ENCODE measurements around the gene DENND6B.
"Not testable (repeated sequence)": the region's sequence is repeated elsewhere in the genome, so short reads cannot be mapped to it uniquely, and the experiment has no call there.

The DENND6B gene

DNA sequence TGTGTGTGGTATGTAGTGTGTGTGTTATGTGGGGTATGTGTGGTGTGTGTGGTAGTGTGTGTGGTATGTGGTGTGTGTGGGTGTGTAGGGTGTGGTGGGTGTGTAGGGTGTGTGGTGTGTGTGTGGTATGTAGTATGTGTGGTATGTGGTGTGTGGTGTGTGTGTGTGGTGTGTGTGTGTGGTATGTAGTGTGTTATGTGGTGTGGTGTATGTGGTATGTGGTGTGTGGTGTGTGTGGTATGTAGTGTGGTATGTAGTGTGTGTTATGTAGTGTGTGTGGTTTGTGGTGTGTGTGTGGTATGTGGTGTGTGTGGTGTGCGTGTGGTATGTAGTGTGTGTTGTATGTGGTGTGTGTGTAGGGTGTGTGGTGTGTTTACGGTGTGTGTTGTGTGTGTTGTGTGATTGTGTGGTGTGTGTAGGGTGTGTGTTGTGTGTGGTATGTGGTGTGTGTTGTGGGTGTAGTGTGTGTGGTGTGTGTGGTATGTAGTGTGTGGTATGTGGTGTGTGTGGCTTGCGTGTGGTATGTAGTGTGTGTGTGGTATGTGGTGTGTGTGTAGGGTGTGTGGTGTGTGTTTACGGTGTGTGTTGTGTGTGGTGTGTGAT lies 12.1 kb upstream of the DENND6B start:
- DNase-seq, result no peak

- no peak for DNase-seq
Measured at GRCh38 chr22:50338042-50338573, 11.3 kb upstream of the DENND6B start.

DNA sequence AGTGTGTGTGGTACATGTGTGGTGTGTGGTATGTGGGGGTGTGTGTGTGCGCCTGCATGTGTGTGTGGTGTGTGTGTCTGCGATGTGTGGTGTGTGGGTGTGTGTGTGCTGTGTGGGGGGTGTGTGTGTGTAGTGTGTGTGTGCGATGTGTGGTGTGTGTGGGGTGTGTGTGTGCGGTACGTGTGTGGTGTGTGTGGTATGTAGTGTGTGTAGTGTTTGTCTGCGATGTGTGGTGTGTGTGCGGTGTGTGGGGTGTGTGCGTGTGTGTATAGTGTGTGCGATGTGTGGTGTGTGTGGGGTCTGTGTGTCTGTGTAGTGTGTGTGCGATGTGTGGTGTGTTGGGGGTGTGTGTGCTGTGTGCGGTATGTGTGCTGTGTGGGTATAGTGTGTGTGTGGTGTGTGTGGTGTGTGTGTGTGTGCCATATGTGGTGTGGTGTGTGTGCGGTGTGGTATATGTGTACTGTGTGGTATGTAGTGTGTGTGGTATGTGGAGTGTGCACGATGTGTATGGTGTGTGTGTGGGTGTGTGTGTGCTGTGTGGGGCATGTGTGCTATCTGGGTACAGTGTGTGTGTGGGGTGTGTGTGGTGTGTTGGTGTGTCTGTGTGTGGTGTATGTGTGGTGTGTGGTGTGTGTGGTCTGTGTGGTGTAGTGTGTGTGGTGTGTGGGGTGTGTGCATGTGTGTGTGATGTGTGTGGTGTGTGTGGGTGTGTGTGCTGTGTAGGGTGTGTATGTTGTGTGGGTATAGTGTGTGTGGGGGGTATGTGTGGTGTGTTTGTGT lies 10.6 kb upstream of the DENND6B start:
- no peak for DNase-seq

DNA sequence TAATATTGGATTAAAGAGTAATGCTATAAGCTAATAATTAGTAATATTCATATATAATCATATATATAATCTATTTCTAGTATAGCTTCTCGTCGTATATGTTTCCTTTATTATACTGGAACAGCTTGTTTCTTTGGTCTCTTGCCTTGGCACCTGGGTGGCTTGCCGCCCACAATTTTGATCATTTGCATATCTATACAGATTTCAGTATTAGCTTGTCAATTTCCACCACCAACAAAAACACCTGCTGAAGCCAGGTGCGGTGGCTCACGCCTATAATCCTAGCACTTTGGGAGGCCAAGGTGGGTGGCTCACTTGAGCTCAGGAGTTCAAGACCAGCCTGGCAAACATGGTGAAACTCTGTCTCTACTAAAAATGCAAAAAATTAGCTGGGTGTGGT lies 7.6 kb upstream of the DENND6B start:
- DNase-seq, result not testable (repeated sequence)

DNA sequence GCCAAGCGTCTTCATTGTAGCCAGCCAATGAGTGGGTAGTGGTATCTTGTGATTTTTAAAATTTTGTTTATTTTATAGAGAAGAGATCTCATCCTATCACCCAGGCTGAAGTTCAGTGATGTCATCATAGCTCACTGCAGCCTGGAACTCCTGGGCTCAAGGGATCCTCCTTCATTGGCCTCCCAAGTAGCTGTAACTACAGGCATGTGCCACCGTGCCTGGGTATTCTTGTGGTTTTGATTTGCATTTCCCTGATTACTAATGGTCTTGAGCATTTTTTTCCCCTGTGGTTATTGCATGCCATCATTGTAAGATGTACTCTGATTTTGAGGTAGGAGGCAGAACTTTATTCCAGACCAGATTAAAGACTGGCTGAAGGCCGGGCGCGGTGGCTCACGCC lies 2.4 kb upstream of the DENND6B start:
- DNase-seq, result no peak

GRCh38 chr22:50327711-50328019 lies 853 bp upstream of the DENND6B start:
- no peak for DNase-seq

DNA sequence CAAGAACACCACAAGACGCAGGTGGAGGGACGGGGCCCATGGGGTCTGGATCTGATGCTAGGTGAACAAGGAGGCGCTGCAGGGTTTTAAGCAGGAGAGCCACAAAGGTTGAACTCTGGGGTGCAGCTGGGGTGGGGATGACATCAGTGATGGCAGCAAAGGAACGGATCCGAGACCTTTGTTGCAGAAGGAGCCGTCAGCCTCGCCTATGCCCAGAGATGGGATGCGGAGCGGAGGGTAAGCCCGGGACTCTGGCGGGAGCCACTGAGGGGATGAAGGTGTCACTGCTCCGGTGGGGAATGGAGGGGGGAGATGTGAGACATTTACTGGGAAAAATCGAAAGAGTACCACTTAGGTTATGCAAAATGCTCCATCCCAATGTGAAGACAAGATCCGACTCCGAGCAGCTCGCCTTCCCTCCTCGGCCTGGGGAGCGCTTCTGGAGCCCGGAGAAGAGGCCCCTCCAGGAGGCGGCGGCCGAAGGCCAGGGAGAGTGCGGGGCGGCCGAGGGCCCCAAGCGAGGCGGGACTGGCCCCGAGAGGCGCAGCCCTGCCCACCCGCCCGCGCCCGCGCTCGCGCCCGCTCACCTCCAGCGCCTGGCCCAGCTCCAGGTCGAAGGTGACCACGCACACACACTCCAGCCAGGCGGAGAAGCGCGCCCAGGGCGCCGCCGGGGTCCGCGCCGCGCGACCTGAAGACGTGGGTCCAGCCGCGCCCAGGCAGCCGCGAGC lies 422 bp downstream of the DENND6B start:
- DNase-seq, result no peak

GRCh38 chr22:50325444-50326224 lies 1.2 kb downstream of the DENND6B start:
- no peak for DNase-seq

- DNase-seq, result no peak
Measured at GRCh38 chr22:50323900-50324299, 2.9 kb downstream of the DENND6B start.

- not testable (repeated sequence) for DNase-seq
Measured at GRCh38 chr22:50322382-50323104, 4.3 kb downstream of the DENND6B start.

GRCh38 chr22:50320671-50321325 lies 6.0 kb downstream of the DENND6B start:
- DNase-seq, result no peak

- no peak for DNase-seq
Measured at GRCh38 chr22:50320116-50320515, 6.7 kb downstream of the DENND6B start.

DNA sequence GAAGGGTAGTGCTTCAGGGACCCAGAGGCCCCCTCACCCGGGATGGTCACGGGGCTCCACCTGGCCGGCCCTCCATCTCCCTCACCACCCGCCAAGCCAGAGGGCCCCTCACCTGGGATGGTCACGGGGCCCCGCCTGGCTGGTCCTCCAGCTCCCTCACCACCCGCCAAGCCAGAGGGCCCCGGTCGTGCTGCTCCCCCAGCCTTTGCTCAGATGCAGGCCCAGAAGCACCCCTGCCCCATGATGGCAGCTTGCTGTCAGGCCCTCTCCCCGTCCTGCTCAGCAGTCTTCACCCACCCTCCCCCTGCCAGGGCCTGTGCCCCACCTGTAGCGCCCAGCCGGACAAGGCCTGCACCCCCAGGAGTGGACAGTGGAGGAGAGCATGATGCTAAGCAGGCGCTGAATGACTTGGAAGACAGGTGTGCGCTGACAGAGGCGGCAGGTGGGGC lies 7.3 kb downstream of the DENND6B start:
- DNase-seq, result no peak

DNA sequence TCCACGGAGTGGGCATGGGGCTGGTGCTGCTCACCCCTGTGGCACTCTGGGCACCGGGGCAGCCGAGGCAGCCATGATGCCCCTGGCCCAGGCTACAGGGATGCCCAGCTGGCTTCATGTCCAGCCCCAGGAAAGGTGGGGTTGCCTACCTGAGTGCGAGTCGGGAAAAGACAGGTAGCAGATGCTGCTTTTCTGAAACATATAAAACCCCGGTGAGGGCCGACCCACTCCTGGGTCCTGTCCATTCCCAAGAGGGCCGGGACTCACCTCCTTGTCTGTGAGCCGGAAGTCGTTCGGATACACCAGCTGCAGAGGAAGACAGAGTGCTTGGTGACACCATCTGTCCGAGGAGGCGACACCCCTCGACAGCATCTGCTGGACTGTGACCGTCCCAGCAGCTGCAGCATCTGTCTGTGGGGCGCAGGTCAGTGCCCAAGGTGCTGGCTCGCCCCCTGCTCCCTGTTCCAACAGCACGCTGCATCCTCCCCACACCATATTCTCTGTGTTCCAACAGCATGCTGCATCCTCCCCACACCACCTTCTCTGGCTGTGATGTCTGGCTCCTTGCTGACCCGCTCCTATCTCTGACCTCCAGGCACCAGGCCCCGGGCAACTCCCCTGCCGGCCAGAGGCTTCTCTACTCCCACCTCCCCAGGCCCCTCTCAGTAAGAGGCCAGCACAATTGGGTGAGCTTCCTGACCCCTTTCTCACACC lies 8.0 kb downstream of the DENND6B start:
- no peak for DNase-seq

DNA sequence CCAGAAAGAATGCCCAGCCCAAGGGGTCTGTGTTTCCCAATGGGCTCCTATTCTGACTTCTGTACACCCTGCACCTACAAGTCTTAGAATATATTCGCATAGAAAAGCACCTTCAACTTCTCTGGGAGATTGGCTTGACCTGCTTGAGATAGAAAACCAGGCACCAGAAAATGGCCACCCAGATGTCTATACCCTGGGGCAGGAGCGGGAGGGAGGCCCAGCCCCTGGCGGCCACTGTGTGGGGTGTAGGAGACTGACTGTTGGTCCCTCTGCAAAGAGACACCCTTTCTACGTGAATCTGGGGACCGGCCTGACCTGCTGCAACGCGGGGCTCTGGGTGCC lies 8.5 kb downstream of the DENND6B start:
- DNase-seq, result no peak

DNA sequence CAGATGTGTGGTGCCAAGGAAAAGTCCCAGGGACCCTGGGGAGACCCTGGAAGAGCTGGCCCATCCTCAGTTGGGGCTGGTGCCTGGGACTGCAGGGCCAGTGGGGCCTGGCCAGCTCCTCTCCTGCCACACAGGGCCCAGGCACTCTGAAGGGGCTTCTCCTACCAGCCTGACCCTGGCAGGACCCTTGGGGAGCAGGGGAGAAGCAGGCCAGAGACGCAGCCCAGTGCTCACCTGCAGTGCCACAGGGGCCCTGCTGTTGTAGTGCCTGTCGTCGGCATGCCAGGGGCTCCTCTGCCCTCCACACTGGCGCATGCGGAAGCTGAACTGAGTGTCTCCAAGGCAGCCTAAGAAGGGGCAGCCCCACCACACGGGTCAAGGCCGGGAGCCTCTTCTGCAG lies 9.1 kb downstream of the DENND6B start:
- DNase-seq, result no peak

GRCh38 chr22:50317178-50317577 lies 9.6 kb downstream of the DENND6B start:
- no peak for DNase-seq

DNA sequence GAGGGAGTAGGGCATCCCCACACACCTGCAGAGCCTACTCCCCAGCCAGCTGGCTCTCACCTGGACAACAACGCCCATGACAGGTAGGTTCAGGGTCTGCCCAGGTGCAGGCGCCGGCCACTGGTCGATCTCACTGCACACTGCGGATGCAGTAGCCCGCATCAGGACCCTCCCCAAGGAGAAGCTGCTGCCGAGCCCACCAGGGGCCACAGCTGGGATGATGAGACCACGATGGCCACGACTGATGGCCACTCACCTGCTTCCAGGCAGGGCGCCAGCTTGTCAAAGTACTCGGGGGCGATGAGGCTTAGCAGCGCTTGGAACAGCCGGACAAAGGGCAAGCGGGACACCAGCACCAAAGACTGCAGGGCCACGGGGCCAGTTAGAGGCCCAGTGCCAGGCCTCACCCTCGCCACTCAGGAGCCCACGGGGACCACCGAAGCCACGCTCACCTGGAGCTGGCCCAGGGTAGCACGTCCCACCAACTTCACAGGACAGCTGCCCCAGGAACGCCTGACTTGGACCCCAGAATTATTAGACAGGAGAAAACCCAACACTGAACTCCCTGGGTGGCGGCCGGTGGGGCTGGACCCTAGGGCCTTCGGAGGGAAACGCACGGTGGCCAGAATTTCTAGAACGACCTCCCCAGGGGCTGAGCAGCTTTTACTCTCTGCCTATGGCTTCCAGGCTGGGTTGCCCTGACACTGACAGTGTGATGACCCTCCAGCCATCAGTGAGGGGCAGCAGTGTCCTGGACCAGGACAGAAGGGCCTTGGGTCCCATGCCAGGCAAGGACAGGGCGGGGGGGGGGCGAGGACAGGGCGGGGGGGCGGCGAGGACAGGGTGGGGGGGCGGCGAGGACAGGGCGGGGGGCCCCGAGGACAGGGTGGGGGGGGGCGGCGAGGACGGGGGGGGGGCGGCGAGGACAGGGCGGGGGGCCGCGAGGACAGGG lies 10.4 kb downstream of the DENND6B start:
- DNase-seq, result no peak

DNA sequence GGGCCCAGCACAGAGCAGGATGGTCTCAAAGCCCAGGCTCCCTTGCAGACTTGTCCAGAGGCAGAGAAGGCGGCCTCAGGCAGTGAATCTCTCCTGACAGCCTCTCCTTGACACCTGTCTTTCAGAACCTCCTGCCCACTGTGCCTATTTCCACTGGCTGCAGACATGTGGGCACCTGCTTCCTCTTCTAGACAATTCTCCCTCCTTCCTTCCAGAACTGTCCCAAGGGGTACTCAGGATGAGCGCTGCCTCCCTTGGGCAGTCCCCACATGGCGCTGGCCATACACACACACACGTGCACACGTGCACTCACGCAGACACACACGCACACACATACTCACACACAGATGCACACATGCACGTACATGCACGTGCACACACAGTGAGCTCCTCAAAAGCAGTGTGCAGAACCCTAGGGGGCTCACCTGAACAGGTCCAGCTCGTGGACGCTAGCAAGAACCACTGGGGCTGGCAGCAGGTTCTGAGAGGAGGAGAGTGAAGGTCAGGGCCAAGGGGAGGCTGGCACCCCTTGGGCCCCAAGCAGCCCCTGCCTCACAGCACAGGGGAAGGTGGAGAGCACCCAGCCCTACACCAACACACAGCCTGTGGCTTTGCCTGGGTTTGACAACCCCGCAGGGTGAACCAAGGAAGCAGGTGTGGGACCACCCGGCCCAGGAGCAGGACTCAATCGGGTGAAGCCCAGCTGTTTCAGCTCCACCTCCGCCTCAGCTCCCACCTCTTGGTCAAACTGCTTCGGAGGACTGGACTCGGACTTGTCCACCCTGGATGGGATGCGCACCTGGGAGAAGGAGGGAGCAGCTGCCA lies 11.3 kb downstream of the DENND6B start:
- DNase-seq, result no peak

Data from NCI-H526 treated with DMSO at 0.1 percent for 48 hours (cell line).